Body of pancreas (tissue), 4 donors: ENCODE measurements around the gene SIPA1L3.

Experiments
- CTCF ChIP-seq, 7 experiments: fragments of 450-650 bp in 4 of 7; fragments of 200-600 bp in 3 of 7; sonication (generic) in 3 of 7; IDR thresholded peaks; one replicate each; pipeline ENCODE4 v1.5.1; 2016 to 2019; ENCODE audit warnings: antibody characterized with exemption in 7 of 7
- POLR2A ChIP-seq, 3 donors: fragments of 450-650 bp; IDR thresholded peaks; one replicate each; pipeline ENCODE4 v1.6.1; 2016; ENCODE audit warnings: antibody characterized with exemption in 3 of 3, mild to moderate bottlenecking in 2 of 3

- TF ChIP-seq POLR2A (IDR thresholded peaks at IDR 0.05) (no peak), CTCF (IDR thresholded peaks at IDR 0.05) (no peak)
Observed at GRCh38 chr19:38221421-38221820, 314.4 kb downstream of the SIPA1L3 start.
